ENCODE results near the gene CEP78. TPM values are rescaled to one million over a fixed set of nuclear protein-coding genes. Genes with fewer than 3 reads are reported as not detected.

CEP78 gene
- total and polyA plus RNA-seq, 10 donors, result 7.1 to 20.1 (median 16.2) TPM

- TF ChIP-seq, protein P1, sequence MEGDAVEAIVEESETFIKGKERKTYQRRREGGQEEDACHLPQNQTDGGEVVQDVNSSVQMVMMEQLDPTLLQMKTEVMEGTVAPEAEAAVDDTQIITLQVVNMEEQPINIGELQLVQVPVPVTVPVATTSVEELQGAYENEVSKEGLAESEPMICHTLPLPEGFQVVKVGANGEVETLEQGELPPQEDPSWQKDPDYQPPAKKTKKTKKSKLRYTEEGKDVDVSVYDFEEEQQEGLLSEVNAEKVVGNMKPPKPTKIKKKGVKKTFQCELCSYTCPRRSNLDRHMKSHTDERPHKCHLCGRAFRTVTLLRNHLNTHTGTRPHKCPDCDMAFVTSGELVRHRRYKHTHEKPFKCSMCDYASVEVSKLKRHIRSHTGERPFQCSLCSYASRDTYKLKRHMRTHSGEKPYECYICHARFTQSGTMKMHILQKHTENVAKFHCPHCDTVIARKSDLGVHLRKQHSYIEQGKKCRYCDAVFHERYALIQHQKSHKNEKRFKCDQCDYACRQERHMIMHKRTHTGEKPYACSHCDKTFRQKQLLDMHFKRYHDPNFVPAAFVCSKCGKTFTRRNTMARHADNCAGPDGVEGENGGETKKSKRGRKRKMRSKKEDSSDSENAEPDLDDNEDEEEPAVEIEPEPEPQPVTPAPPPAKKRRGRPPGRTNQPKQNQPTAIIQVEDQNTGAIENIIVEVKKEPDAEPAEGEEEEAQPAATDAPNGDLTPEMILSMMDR (IDR thresholded peaks at IDR 0.05 in 8 of 11, conservative IDR thresholded peaks at IDR 0.05 in 3 of 11), result no peak
- TF ChIP-seq POLR2AphosphoS5 (IDR thresholded peaks at IDR 0.05) (no peak), POLR2A (IDR thresholded peaks at IDR 0.05) (no peak)
- H3K4me1 ChIP-seq, result no peaks in the 10 kb centered on the region
- peaks cover 0 to 95% (median 19%) of the 10 kb centered on the region in 6 donors for H3K36me3 ChIP-seq
- H3K27ac ChIP-seq, result no peak overlapping the region
- H3K27me3 ChIP-seq (replicated peaks in 1 of 7), result no peaks in the 10 kb centered on the region
- 87 to 93% (median 89%) methylated on average over 1 of the region's 1 CpG for WGBS, 5 donors
- intact Hi-C loops (cut with DNase I; ENCODE audit: low total_unique reads), result no loop called here
- no peak for DNase-seq
- no peak overlapping the region for H3K4me3 ChIP-seq
- no peaks in the 10 kb centered on the region for H3K9me3 ChIP-seq
Observed at GRCh38 chr9:78248635-78249034, 12.8 kb downstream of the CEP78 start.

DNA sequence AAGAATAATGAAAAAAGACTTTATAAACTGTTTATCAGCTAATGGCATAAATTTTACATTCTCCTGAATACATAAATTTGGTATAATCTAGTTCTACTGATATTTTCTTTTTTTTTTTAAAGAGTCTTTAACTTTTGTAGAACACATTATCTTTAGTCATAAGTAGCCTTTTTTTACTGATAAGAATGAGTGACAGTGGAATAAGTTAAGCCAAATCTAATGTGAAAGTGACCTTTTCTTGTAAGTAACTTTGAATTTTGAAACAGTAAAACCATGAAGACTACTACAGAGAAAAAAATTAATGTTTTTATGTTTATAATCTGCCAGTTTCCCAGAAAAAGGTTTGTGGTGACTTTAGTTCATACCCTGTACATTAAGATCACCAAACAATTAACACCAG, 13.7 kb downstream of the CEP78 start:
- DNase-seq, result no peak
- Histone ChIP-seq H3K27me3 (replicated peaks in 1 of 7) (no peaks in the 10 kb centered on the region), H3K4me3 (no peak overlapping the region), H3K9me3 (no peaks in the 10 kb centered on the region), H3K4me1 (no peaks in the 10 kb centered on the region), H3K36me3 (peaks cover 0 to 92% (median 13%) of the 10 kb centered on the region in 6 donors), H3K27ac (no peak overlapping the region)
- intact Hi-C loops (cut with DNase I; ENCODE audit: low total_unique reads), result no loop called here
- no peak for TF ChIP-seq POLR2AphosphoS5 (IDR thresholded peaks at IDR 0.05)
- TF ChIP-seq, protein P1 (IDR thresholded peaks at IDR 0.05 in 8 of 11, conservative IDR thresholded peaks at IDR 0.05 in 3 of 11), result no peak
- no peak for TF ChIP-seq POLR2A (IDR thresholded peaks at IDR 0.05)

DNA sequence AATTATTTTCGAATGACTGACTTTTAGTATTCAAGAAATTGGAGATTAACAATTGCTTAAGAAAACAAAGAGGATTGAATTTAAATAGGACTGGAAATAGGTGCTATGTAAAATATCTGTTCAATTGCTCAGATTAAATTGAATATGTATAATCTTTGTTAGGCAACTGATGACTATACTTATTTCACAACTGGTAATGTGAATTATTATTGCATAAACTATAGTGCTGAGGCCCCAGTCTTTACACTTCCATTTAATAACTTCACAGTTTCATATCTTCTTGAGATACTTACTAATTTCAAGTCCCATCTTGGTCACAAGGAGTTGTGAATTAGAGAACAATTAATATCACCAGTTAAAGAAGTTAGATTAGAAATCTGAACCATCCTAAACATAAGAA, 16.7 kb downstream of the CEP78 start:
- H3K27me3 ChIP-seq (replicated peaks in 1 of 7), result no peaks in the 10 kb centered on the region
- H3K4me3 ChIP-seq, result no peak overlapping the region

DNA sequence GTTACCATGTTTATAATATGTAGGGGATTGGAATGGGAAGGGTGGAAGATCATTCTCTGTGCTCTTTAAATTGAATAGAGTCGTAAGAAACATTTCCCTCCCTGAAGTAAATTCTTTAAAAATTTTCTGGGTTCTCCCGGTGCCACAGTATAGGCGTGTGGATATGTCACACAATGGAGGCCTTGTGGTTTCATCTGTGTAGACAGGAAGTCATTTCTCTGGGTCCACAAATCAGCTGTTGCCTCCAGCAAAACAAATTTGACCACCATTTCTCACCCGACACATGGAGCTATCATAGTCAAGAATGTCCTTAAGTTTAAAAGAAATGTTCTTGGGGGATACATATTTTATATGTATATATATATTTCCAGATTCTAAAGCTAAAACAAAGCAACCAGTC, 17.4 kb downstream of the CEP78 start:
- TF ChIP-seq, protein P1 (IDR thresholded peaks at IDR 0.05 in 8 of 11, conservative IDR thresholded peaks at IDR 0.05 in 3 of 11), result no peak
- 68 to 82% (median 70%) methylated on average over 4 of the region's 4 CpGs for WGBS, 5 donors

More for the DNA sequence above, 16.7 kb downstream of the CEP78 start:
- no peak overlapping the region for H3K27ac ChIP-seq
- H3K4me1 ChIP-seq, result no peaks in the 10 kb centered on the region
- no peak for DNase-seq
- H3K9me3 ChIP-seq, result no peaks in the 10 kb centered on the region
- TF ChIP-seq POLR2AphosphoS5 (IDR thresholded peaks at IDR 0.05) (no peak), POLR2A (IDR thresholded peaks at IDR 0.05) (no peak)
- TF ChIP-seq, protein P1 (IDR thresholded peaks at IDR 0.05 in 8 of 11, conservative IDR thresholded peaks at IDR 0.05 in 3 of 11), result no peak
- peaks cover 0 to 92% (median 13%) of the 10 kb centered on the region in 6 donors for H3K36me3 ChIP-seq
- 98 to 100% (median 99%) methylated on average over 1 of the region's 1 CpG for WGBS, 5 donors
- intact Hi-C loops (cut with DNase I; ENCODE audit: low total_unique reads), result no loop called here

More for the DNA sequence above, 17.4 kb downstream of the CEP78 start:
- H3K27me3 ChIP-seq (replicated peaks in 1 of 7), result no peaks in the 10 kb centered on the region
- peaks cover 0 to 88% (median 13%) of the 10 kb centered on the region in 6 donors for H3K36me3 ChIP-seq
- no peaks in the 10 kb centered on the region for H3K4me1 ChIP-seq
- intact Hi-C loops (cut with DNase I; ENCODE audit: low total_unique reads), result no loop called here
- no peak overlapping the region for H3K27ac ChIP-seq
- no peak overlapping the region for H3K4me3 ChIP-seq
- no peak for DNase-seq
- H3K9me3 ChIP-seq, result no peaks in the 10 kb centered on the region
